Dermis microvascular lymphatic vessel endothelial cell (primary cell): ENCODE measurements around the gene S100A9. TPM values are rescaled to one million over a fixed set of nuclear protein-coding genes. Genes with fewer than 3 reads are reported as not detected.

Source experiments
- DNase-seq, 2 donors: peaks; one replicate each; pipeline versions ENCODE4 v3.0.0 to v3.0.0-alpha.2; 2010; ENCODE audit warnings: low read depth in 2 of 2
- total RNA-seq: library from RNA; depleted of rRNA; stranded (reverse); fragments of >200 nt; gene quantifications from 2 replicates; pipeline ENCODE4 v1.2.1, GENCODE V29; 2014

Gene S100A9
- total RNA-seq, 1 donor from 2014 or later: 0.90 TPM

DNA sequence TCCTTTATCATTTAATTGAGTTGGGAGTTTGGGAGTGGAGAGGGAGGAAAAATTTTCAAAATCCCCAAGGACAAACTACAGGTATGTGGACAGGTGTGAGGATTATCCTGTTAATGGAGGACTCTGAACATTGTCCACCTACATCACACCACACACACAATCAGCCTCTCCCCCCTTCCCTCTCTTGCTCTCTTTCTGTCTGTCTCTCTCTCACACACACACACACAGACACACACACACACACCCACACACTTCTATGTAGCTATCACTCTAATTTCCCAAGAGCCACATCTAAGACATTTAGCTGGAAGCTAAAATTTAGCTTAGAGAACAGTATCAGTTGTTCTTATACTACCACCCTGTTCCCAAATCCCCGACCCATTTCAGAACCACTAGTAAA, 31.7 kb downstream of the S100A9 start:
- DNase-seq: no peak

DNA sequence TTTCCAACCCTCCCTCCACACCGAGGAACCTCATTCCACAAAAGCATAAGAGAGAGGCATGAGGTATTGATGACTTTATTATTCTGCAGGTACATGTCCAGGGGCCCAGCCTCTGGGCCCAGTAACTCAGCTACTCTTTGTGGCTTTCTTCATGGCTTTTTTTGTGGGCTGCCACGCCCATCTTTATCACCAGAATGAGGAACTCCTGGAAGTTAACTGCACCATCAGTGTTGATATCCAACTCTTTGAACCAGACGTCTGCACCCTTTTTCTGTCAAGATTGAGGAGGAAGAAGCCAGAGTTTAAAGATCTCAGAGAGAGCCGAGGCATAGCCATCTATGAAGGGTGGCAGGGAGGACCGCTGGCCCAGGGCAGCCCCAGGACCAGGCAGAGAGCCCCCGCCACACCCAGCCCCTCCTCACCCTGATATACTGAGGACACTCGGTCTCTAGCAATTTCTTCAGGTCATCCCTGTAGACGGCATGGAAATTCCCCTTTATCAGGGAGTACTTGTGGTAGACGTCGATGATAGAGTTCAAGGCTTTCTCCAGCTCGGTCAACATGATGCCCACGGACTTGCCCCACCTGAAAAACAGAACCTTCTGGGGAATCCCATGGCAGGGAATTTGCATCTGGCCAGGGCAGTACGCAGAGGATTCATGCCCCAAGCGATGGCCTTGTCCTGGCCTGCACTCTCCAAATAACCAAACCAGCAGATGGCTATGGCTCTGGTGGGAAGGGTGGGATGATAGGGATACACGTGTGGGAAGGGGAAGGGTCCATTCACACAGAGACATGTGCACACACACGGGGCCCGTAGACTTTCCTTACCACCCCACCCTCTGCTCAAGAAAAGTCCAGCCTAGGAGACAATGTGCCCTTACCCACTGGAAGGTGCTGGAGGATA, 32.6 kb downstream of the S100A9 start:
- DNase-seq: no peak

DNA sequence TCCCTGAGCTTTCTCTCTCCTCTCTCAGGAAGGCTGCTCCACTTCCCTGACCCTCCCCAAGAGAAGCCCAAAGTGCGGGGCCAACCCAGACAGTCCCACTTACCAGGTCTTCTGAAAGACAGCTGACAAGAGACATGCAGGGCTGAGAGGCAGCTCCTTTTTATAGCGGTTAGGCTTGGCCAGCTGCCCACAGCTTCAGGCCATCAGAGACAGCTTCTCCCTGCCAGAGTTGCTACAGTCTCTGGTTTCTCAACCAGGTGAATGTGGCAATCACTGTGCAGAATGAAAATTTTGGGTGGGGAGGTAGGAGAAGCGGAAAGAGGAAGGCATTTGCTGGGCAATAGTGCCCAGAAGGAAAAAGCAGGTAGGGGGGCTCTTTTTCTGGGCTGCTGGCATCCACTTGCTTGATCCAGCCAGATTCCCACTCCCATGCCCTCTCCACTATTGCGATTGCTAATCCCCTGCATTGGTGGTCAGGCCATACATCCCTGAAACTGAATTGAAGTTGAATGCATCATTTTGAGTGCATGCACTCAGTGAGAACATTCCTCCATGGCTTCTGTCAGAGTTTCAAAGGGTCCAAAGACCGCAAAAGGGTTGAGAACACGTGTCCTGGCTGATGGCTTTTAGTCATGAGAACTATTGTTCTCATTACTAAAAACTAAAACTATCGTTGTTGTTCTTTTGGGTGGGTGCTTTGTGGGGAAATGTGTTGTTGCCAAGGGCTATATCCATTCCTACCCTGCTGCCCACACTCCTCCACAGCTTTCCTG, 33.5 kb downstream of the S100A9 start, which contains the start of gene S100A8:
Gene S100A8, minus strand, starts transcription at position 136 of the 773 bp plus-strand sequence. CDS start 538 bp downstream, outside the sequence.
- no peak for DNase-seq

DNA sequence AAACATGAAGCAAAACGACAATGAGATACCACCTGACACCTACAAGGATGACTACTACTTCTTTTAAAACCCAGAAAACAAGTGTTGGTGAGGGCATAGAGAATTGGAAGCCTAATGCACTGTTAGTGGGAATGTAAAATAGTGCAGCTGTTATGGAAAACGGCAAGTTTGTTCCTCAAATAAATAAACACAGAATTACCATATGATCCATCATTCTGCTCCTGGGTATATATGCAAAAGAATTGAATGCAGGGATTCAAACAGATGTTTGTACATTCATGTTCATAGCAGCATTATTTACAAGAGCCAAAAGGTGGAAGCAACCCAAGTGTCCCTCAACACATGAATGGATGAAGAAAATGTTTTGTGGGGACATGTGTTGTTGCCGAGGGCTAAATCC, 34.6 kb downstream of the S100A9 start:
- DNase-seq: no peak

DNA sequence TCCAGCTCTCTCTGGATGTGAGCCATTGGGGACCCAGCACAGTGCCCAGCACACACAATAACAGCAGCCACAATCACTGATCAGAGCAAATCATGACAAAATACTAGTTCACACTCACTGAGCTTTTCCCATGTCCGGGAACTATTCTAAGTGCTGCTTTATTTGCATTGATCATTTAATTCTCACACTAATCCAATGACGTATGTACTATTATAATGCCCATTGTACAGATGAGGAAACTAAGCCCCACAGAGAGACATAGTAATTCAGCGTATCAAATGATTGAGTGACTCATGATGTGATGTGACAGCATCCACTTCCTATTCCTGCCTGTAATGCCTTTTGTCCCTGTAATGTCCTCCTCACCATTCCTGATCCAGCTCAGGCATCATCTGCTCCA, 35.2 kb downstream of the S100A9 start:
- DNase-seq: no peak

DNA sequence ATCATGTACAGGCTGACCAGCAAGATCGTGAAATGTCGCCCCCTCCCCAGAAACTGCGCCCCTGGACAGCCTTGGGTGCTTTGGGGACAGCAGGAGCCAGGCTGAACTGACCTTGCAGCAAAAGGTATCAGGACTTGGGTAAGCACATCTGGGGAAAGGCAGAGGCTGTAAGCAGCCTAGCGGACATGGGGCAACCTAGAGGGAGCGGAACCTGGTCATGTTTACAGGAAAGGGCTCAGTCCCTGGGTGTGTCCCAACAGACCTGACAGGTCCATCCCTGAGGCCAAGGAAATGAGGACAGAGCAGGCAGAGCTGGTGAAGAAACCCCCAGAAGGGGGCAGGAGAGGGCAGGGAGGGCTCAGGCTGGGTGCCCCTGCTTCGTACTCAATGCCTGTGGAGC, 36.3 kb downstream of the S100A9 start:
- no peak for DNase-seq

DNA sequence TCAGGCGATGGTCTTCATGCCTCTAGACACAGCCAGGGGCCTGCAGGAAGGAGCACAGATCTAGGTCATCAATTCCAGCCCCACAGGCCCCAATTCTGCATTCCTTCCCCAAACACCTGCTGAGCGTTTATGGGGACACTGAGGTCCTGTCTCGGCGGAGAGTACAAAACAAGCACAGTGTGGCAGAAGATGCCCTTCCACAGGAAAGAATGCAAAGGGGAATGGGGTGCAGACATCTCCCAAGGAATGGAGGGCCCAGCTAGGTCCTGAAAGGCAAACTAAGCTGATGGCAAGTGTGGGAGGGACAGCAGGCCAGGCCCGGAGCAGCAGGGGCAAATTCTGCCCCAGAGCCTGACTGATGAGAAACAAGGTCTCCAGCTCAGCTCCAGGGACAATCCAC, 36.7 kb downstream of the S100A9 start:
- DNase-seq: no peak

DNA sequence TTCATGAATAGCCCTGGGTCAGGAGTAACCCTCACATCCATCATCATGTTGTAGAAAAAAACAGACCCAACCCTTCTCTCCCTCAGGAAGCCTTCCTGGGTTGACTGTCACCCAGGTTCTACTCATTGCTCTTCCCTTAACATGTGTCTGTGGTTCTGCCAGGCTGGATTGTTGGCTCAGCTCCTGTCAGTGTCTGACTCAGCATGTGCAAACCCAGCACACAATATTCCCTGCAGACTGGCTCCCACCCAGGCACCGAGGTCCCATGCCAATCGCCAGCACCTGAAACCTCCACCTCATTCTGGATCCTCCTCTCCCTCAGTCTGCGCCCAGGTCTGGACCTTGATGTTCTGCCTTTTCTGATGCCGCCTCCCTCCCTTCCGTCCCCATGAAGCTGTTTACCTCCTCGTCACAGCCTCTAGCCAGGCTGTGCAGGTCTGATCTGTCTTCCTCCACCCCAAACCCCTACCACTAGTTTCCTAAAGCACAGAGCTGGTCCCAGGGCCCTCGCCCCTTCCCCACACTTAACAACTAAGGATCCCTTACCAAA, 37.6 kb downstream of the S100A9 start:
- no peak for DNase-seq

DNA sequence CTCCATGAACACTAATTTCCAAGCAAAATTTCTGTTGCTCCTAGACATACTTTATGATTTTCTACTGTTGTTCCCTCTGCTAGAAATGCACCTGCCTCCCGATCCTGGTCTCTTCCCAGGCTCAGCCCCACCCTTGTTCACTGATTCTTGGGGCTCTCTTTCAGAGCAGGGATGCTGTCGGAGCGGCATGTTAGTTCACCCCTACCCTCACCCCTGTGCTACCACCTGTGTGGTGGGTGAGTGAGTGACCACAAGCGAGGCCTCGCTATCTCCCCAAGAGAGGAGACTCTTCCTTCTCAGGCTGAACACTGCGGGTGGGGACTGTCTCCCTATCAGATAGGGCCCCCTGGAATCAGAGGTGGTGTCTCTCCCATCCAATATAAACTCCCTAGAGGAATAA, 38.1 kb downstream of the S100A9 start:
- DNase-seq: no peak

DNA sequence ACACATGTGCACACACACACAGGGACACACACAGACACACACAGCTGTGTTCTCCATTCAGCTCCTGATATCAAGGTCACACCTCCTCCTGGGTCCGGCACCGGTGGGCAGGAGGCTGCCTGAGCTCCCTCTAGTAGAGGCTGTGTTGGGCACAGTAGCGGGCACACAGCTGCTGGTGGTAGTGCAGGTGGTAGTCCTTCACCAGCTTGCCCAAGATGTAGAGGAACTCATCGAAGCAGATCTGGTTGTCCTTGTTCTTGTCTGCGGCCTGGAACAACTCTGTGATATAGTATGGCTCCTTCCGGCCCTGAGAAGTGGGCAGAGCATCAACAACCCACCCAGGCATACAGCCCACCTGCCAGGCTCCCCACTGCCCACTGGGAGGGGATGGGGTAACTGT, 38.8 kb downstream of the S100A9 start:
- DNase-seq: no peak

DNA sequence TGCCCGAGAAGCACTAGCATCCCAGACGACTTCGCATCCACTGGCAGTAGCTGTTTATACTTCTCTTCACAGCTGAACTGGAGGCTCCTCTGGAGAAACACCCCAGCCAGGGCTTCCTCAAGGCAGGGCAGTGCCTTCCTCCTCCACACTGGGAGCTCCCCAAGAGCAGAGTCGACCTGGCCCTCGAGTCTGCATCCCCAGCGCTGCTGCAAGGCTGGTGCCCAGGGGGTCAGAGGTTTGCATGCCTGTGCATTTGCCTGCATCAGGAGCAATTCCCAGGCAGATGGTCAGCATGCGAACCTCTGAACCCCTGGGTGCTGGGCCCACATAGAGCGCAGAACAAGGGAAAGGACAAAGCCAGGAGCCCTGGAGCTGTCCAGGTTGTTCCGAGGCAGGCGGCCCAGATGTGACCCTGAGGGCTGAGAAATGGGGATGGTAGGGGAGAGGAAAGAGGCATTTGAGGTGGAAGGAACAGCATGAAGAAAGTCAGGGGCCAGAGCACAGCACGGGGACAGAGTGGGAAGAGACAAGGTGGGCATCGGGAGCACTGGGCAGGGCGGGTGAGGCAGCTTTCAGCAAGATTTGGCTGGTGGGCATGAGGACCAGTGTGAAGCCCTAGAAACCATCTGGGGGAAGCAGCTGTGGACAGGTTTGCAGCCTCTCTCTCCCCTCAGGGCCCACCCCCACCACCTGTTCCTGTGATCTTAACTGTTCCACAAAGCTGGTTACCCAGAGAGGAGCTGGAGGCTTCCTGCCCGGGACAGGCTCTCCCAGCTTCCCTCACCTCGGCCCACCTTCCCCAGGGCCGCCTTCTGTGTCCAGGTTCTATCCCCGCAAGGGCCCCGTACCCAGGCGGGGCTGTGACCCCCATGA, 39.6 kb downstream of the S100A9 start:
- DNase-seq: no peak

DNA sequence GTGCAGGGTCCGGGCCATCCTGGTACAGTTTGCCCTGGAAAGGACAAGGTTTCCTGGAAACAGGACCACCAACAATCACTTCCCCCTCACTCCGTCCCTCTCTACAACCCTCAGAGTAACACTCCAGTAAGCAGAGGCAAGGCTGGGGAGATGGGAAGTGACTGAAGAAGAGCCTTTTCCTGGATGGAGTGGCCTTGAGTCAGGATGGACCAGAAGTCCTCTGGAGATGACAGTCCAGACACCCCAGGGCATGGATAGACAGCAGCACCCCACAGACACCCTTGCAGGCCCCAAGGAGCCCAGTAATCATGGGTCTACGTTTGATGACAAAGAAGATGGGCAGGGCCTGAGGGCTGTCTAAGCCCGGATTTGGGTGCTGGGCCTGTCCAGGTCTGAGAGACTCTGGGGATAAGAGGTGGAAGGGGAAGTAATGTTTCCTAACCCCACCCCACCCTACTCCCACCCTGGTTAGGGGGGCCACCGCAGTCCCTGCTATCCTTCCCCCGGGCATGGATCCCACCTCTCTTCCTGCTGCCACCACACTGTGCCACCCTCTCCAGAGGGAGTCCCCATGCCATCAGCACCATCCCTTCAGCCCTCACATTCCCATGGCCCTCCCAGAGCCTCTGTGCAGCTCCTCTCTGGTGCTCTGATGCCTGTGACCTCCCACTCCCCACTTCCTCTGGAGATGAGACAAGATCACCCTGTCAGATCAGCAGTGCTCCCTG, 40.4 kb downstream of the S100A9 start:
- no peak for DNase-seq

DNA sequence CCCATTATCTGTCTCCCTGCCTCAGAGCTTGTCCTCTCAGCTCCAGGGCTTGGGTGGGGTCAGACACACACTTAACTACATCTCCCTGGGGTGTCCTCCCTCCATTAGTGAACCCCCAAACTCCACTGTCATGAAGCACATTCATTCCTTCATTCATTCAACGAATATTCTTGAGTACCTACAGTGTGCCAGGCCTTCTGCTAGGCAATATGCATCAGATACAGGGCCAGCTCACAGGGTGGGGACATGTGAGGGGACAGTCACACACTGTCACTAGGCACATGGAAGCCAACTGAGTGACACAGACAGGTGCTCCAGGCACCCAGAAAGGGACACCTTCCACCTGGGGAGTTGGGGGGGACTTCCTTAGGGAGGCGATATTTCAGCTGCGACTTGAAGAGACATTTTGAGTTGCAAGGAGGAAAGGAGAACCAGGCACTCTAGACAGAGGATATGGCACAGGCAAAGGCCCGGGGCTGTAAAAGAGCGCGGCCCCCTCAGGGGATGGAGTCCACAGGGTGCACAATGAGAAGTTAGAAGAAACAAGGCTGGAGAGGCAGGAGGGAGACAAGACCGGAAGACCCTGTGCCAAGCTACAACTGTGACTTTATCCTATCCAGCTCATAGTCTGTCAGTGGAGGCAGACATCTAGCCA, 41.9 kb downstream of the S100A9 start:
- DNase-seq: no peak

DNA sequence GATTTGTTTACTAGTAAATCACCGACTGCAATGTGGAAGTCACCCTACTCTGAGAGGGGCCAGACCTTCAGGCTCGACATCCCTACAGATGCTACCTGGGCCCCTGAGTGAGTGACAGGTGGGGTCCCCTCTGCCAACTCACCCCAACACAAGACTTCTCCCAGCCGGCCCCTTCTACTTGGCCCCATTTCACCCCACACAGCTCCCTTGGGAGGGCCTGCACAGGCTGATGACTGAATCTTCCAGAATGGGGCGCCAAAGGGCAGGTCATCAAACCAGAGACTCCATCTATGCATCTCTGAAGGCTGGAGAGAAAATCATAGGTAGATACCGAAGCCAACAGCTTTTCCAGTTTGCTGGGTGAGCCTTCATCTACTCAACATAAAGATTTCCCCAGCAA, 42.6 kb downstream of the S100A9 start:
- no peak for DNase-seq

DNA sequence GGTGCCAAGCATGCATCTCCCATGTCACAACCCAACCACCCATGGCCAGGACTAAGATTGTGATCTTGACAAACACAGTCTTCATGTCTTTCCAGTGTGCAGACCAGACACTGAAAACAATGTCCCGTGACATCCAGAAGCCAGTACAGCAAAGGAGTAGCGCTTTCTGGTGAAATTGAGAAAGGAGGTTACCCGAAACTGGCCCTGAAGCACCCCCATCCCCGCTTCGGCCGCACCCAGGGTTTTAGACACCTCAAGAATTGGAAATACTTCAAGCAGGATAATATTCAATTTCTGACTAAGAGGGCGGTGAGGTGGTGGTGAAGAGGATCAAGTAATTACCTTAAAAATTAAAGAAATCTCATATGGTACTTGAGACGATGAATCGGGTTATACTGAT, 43.8 kb downstream of the S100A9 start:
- DNase-seq: no peak

DNA sequence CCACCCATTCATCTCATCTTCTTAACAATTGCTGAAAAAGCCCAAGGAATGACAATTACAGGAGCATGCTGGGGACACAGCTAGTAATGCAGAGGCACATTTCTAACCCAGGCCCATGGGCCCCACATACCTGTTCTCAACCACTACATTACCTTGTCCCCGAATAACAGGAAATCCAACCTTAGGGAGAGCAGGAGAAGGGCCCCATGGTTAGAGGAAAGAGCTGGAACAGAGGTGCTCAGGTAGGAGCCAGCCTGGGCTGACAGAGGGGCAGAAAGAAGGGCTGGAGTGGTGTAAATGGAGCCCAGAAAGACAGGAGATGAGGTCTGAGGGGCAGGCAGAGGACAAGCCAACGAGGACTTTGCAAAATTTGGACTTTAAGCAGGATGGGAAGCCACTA, 44.6 kb downstream of the S100A9 start:
- DNase-seq: no peak

DNA sequence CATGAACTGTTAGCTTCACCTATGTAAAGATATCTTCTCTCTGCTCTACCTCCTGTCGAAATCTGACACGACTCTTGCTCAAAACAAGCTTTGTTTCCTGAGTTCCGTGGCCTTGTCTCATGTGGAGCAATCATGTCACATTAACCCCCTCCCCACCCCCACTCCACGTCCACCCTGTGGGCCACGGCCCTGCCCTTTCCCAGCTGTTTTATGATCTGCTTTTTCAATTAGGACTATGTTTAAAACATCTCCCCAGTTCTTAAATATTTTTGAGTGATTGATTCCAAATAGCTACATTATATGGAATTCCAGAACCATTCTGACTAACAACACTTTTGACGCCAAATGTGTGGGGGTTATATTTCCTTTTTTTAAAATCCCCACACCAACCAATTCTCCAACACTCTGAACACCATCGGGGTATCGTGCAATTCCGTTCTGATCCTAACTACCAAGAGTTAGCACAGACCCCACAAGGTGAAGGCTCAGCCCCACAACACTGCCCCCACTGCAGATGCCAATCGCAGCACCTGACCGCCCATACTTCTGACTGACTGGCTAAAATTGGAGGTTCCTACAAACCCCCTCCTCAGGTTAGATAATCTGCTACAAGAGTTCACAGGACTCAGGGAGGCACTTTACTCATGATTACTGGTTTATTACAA, 45.9 kb downstream of the S100A9 start:
- no peak for DNase-seq

DNA sequence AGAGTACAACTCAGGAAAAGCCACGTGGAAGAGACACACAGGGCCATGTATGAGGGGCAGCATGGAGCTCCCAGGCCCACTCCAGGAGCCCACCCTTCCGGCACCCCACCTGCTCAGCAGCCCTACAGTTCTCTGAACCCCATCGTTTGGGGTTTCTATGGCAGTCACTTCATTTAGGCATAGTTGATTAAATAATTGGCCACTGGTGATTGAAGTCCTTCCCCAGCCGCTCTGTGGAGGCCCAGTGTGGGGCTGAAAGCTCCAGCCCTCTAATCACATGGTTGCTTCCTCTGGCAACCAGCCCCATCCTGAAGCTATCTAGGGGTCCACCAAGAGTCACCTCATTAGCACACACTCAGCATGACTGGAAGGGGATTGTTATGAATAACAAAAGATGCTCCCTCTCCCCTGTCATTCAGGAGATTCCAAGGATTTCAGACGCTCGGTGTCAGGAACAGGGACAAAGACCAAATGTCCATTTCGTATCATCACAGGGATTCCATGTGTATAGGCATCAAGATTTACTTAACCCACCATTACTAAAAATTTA, 46.5 kb downstream of the S100A9 start:
- no peak for DNase-seq

DNA sequence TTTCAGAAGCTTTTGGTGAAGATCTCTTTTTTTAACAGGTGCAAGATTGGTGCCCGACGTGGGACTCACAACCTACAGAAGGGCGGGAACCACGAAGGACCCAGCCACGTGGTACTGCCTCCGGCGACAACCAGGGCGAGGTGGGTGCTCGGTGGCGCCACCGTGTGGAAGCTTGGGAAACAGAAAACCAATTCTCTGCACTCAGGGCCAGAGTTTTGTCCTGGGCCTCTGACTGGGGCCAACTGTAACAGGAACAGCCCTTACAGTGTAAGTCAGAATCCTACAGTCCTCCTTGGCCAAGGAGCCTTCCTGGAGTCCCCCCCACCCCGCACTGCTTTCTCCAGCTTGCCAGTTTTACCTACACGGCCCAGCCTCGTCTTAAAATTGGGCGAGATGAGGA, 47.1 kb downstream of the S100A9 start:
- peak in 1 of 2 donors; percentile 5 for DNase-seq
